ENCODE data around the gene ENTPD6. TPM values are rescaled to one million over a fixed set of nuclear protein-coding genes. Genes with fewer than 3 reads are reported as not detected.

Gene ENTPD6
- total and polyA plus RNA-seq, 10 donors = 23.0 to 49.6 (median 35.6) TPM

- Histone ChIP-seq H3K9me3 (no peaks in the 10 kb centered on the region), H3K27ac (no peak overlapping the region), H3K27me3 (replicated peaks in 1 of 7) (no peaks in the 10 kb centered on the region), H3K36me3 (no peaks in the 10 kb centered on the region), H3K4me1 (peaks cover 14 to 51% (median 40%) of the 10 kb centered on the region in 6 donors), H3K4me3 (no peak overlapping the region)
- 89 to 97% (median 92%) methylated on average over 5 of the region's 5 CpGs for WGBS, 5 donors
- DNase-seq = no peak
- intact Hi-C loops (cut with DNase I; ENCODE audit: low total_unique reads) = no loop called here
- no peak for TF ChIP-seq POLR2A (IDR thresholded peaks at IDR 0.05)
- no peak for TF ChIP-seq POLR2AphosphoS5 (IDR thresholded peaks at IDR 0.05)
- TF ChIP-seq CTCF (IDR thresholded peaks at IDR 0.05 in 8 of 11, conservative IDR thresholded peaks at IDR 0.05 in 3 of 11) = no peak
These were observed 4.2 kb downstream of the ENTPD6 start for GRCh38 chr20:25199473-25200260.

- intact Hi-C loops (cut with DNase I; ENCODE audit: low total_unique reads) = no loop called here
- peaks cover 0 to 31% (median 17%) of the 10 kb centered on the region in 6 donors for H3K4me1 ChIP-seq
- H3K27me3 ChIP-seq (replicated peaks in 1 of 7) = no peaks in the 10 kb centered on the region
- WGBS, 5 donors = 37 to 83% (median 43%) methylated on average over 2 of the region's 2 CpGs
- no peak overlapping the region for H3K27ac ChIP-seq
- H3K4me3 ChIP-seq = no peak overlapping the region
- TF ChIP-seq CTCF (IDR thresholded peaks at IDR 0.05 in 8 of 11, conservative IDR thresholded peaks at IDR 0.05 in 3 of 11) (no peak), POLR2A (IDR thresholded peaks at IDR 0.05) (no peak), POLR2AphosphoS5 (IDR thresholded peaks at IDR 0.05) (no peak)
- peaks cover 0 to 25% (median 0%) of the 10 kb centered on the region in 6 donors for H3K36me3 ChIP-seq
- no peak for DNase-seq
- H3K9me3 ChIP-seq = no peaks in the 10 kb centered on the region
These were observed 7.6 kb downstream of the ENTPD6 start for GRCh38 chr20:25203089-25203488.

GRCh38 chr20:25203871-25204320, 8.4 kb downstream of the ENTPD6 start:
- Histone ChIP-seq H3K27ac (peak overlapping the region in 2 of 8 donors; percentile 48 to 50), H3K36me3 (peaks cover 0 to 25% (median 0%) of the 10 kb centered on the region in 6 donors), H3K27me3 (replicated peaks in 1 of 7) (no peaks in the 10 kb centered on the region), H3K4me3 (no peak overlapping the region), H3K4me1 (peaks cover 0 to 29% (median 17%) of the 10 kb centered on the region in 6 donors), H3K9me3 (no peaks in the 10 kb centered on the region)
- TF ChIP-seq POLR2A (IDR thresholded peaks at IDR 0.05) (no peak), POLR2AphosphoS5 (IDR thresholded peaks at IDR 0.05) (no peak), CTCF (IDR thresholded peaks at IDR 0.05 in 8 of 11, conservative IDR thresholded peaks at IDR 0.05 in 3 of 11) (no peak)
- WGBS, 5 donors = 8 to 23% (median 14%) methylated on average over 1 of the region's 1 CpG
- intact Hi-C loops (cut with DNase I; ENCODE audit: low total_unique reads) = no loop called here
- no peak for DNase-seq

GRCh38 chr20:25204550-25205276, 9.2 kb downstream of the ENTPD6 start:
- no peaks in the 10 kb centered on the region for H3K9me3 ChIP-seq
- TF ChIP-seq POLR2AphosphoS5 (IDR thresholded peaks at IDR 0.05) (no peak), POLR2A (IDR thresholded peaks at IDR 0.05) (no peak), CTCF (IDR thresholded peaks at IDR 0.05 in 8 of 11, conservative IDR thresholded peaks at IDR 0.05 in 3 of 11) (no peak)
- peaks cover 0 to 30% (median under 1%) of the 10 kb centered on the region in 6 donors for H3K36me3 ChIP-seq
- 70 to 89% (median 77%) methylated on average over 9 of the region's 9 CpGs for whole genome bisulfite sequencing, 5 donors
- intact Hi-C loops (cut with DNase I; ENCODE audit: low total_unique reads) = no loop called here
- no peak overlapping the region for H3K4me3 ChIP-seq
- H3K4me1 ChIP-seq = peaks cover 0 to 28% (median 17%) of the 10 kb centered on the region in 6 donors
- peak; percentile 54 for DNase-seq
- H3K27me3 ChIP-seq (replicated peaks in 1 of 7) = no peaks in the 10 kb centered on the region
- H3K27ac ChIP-seq = peak overlapping the region in 3 of 8 donors; percentile 27 to 50 (median 48)

Measured in spleen (tissue), 11 donors.